Measurements from ENCODE around the gene CDK16.

DNA sequence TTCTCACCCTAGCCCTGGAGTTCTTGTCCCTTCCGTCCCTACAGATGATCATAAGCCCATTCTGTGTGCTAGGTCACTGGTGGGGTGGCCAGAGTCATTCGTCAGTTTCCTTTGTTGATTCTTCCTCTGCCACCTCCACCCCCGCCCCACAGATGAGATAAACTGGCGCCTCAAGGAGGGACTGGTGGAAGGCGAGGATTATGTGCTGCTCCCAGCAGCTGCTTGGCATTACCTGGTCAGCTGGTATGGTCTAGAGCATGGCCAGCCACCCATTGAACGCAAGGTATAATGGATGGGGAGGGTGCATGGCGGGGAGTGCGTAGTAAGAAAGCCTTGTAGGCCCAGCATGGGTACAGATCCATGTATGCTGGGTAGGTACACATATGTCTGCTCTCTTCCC, 20.7 kb downstream of the CDK16 start:
- TF ChIP-seq, protein P1, sequence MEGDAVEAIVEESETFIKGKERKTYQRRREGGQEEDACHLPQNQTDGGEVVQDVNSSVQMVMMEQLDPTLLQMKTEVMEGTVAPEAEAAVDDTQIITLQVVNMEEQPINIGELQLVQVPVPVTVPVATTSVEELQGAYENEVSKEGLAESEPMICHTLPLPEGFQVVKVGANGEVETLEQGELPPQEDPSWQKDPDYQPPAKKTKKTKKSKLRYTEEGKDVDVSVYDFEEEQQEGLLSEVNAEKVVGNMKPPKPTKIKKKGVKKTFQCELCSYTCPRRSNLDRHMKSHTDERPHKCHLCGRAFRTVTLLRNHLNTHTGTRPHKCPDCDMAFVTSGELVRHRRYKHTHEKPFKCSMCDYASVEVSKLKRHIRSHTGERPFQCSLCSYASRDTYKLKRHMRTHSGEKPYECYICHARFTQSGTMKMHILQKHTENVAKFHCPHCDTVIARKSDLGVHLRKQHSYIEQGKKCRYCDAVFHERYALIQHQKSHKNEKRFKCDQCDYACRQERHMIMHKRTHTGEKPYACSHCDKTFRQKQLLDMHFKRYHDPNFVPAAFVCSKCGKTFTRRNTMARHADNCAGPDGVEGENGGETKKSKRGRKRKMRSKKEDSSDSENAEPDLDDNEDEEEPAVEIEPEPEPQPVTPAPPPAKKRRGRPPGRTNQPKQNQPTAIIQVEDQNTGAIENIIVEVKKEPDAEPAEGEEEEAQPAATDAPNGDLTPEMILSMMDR (optimal IDR thresholded peaks at IDR 0.05 in 1 of 3, IDR thresholded peaks at IDR 0.05 in 1 of 3, conservative IDR thresholded peaks at IDR 0.05 in 1 of 3; ENCODE audit: extremely low read depth in 1 of 3, insufficient read depth in 2 of 3, low read length in 3 of 3): no peak
- TF ChIP-seq EZH2 (IDR thresholded peaks at IDR 0.05; ENCODE audit: low read length): no peak

Data from keratinocyte (primary cell).